ENCODE measurements around the gene WDR90. TPM values are rescaled to one million over a fixed set of nuclear protein-coding genes. Genes with fewer than 3 reads are reported as not detected.

The WDR90 gene
- total and polyA plus RNA-seq, 2 of the 13 experiments (the other 11 are each of a cell fraction or from before 2014, with no cell fraction given) = 14.9 to 28.9 TPM

- TF ChIP-seq AHDC1 (CRISPR knock-in tag; IDR thresholded peaks at IDR 0.05; ENCODE audit: borderline replicate concordance) = no peak
- no peak for TF ChIP-seq ARID4A (CRISPR knock-in tag; IDR thresholded peaks at IDR 0.05; ENCODE audit: borderline replicate concordance)
- no peak for TF ChIP-seq ZNF713 (CRISPR knock-in tag; IDR thresholded peaks at IDR 0.05)
- no peak for TF ChIP-seq ELK4 (CRISPR knock-in tag; IDR thresholded peaks at IDR 0.05; ENCODE audit: borderline replicate concordance)
- 0 out of 2 replicates have a peak, but pooled peaks have one; percentile 14 for TF ChIP-seq PCBP1 (IDR thresholded peaks at IDR 0.05; ENCODE audit: borderline replicate concordance, low read depth, low read length)
- no peak for TF ChIP-seq SAFB2 (CRISPR knock-in tag; IDR thresholded peaks at IDR 0.05; ENCODE audit: borderline replicate concordance, low read depth)
- no peak for TF ChIP-seq GLMP (CRISPR knock-in tag; IDR thresholded peaks at IDR 0.05; ENCODE audit: borderline replicate concordance)
- TF ChIP-seq RBFOX2 (IDR thresholded peaks at IDR 0.05; ENCODE audit: low read depth, low read length) = no peak
- TF ChIP-seq TAF1 (CRISPR knock-in tag; IDR thresholded peaks at IDR 0.05) = no peak; the same call in 1 of the 2 replicates
- peak; percentile 41 for TF ChIP-seq DBP (CRISPR knock-in tag; IDR thresholded peaks at IDR 0.05; ENCODE audit: not compliant biosample characterization)
- TF ChIP-seq HNRNPK (IDR thresholded peaks at IDR 0.05; ENCODE audit: low read depth, low read length, poor library complexity, severe bottlenecking) = no peak
- TF ChIP-seq GTF2F1 (IDR thresholded peaks at IDR 0.05; ENCODE audit: low read length) = no peak
- TF ChIP-seq ZNF629 (CRISPR knock-in tag; conservative IDR thresholded peaks at IDR 0.05) = no peak
- TF ChIP-seq NFIB (CRISPR knock-in tag; IDR thresholded peaks at IDR 0.05; ENCODE audit: borderline replicate concordance) = no peak
- peak; percentile 41; the same call in 1 of the 2 replicates for TF ChIP-seq SALL1 (CRISPR knock-in tag; IDR thresholded peaks at IDR 0.05)
- TF ChIP-seq TEAD2 (CRISPR knock-in tag; IDR thresholded peaks at IDR 0.05) = no peak
These were observed 18.8 kb upstream of the WDR90 start (continued) for GRCh38 chr16:630249-630814.
